ENCODE results near the gene STK33.
A peak's percentile ranks its signal among the peaks of the same experiment; 100 is the strongest.

Gene STK33

GRCh38 chr11:8354622-8355415 is 239.2 kb downstream of the STK33 start:
- no peak for DNase-seq

- DNase-seq: no peak
Observed at GRCh38 chr11:8352876-8353505, 241.0 kb downstream of the STK33 start.

GRCh38 chr11:8352103-8352875 is 241.7 kb downstream of the STK33 start:
- no peak for DNase-seq

- DNase-seq: no peak
Observed at GRCh38 chr11:8351223-8351622, 242.8 kb downstream of the STK33 start.

- DNase-seq: no peak
Observed at GRCh38 chr11:8347978-8348377, 246.1 kb downstream of the STK33 start.

- no peak for DNase-seq
Observed at GRCh38 chr11:8346157-8346755, 247.8 kb downstream of the STK33 start.

GRCh38 chr11:8345179-8345578 is 248.8 kb downstream of the STK33 start:
- DNase-seq: no peak

GRCh38 chr11:8344346-8344745 is 249.7 kb downstream of the STK33 start:
- no peak for DNase-seq

- DNase-seq: peak in 1 of 5 experiments; percentile 50
Observed at GRCh38 chr11:8342821-8343681, 251.0 kb downstream of the STK33 start.

GRCh38 chr11:8341996-8342395 is 252.0 kb downstream of the STK33 start:
- no peak for DNase-seq
